ENCODE measurements around the gene SPNS2.

The SPNS2 gene

GRCh38 chr17:4498461-4499397 is at the start of gene SPNS2:
TSS of gene SPNS2 (plus strand) at chr17:4498881. CDS start at chr17:4499048, 167 bp downstream.
- DNase-seq, result peak in 1 of 2 donors; percentile 17

- DNase-seq, result no peak
These were observed 48.9 kb upstream of the SPNS2 start for GRCh38 chr17:4449736-4450135.

GRCh38 chr17:4450710-4451316 is 47.9 kb upstream of the SPNS2 start:
- no peak for DNase-seq

DNA sequence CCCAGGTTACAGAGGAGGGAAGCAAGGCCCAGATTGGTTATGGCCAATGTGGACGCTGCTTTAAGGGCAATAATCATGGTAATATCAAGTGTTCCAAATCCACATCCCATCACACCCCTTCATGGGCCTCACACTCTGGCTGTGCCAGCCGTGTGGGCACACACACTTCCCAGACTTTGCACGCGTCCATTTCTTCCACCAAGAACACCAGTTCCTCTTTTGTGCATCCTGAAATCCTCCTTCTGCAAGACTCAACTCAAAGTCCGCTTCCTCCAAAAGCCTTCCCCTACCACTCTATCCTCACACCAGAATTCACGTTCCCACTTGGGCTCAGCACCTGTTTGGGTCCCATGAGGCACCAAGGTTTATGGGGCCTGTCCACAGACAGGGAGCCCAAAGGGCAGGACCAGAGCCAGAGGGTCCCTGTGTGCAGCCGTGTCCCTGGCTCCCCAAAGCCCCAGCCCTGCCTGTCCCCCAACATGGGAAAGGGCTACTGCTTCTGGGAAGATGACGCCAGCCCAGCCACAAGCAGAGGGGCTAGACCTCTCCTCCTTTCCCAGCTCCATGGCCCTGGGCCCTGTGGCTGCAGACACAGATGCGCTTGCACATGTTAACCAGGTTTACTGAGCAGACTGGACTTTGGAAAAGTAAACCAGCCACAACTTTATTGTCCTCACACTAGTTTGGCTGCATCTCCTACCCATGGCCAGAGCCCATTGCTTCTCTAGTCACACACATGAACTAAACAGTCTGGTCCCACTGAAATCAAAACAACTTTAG is 44.7 kb upstream of the SPNS2 start:
- no peak for DNase-seq

- DNase-seq, result peak in 1 of 2 donors; percentile 9
These were observed 38.0 kb upstream of the SPNS2 start for GRCh38 chr17:4460661-4461060.

- DNase-seq, result no peak
These were observed 34.7 kb upstream of the SPNS2 start for GRCh38 chr17:4463818-4464476.

- DNase-seq, result no peak
These were observed 32.9 kb upstream of the SPNS2 start for GRCh38 chr17:4465786-4466185.

DNA sequence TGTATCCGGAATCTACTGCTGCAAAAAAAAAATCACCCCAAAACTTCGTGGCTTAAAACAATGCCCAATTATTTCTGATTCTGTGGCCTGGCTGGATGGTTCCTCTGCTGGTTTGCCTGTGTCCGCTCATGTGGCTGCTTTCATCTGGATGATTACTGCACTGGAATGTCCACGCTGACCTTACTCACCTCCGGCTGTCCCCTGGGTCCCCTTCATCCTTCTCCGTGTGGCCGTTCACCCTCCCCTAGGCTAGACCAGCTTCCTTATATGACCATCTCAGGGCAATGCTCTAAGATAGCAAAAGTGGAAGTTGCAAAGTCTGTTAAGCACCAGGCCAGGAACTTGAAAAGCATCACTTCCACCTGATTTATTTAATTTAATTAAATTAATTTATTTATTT is 31.4 kb upstream of the SPNS2 start:
- DNase-seq, result no peak

GRCh38 chr17:4469552-4469951 is 29.1 kb upstream of the SPNS2 start:
- DNase-seq, result no peak

DNA sequence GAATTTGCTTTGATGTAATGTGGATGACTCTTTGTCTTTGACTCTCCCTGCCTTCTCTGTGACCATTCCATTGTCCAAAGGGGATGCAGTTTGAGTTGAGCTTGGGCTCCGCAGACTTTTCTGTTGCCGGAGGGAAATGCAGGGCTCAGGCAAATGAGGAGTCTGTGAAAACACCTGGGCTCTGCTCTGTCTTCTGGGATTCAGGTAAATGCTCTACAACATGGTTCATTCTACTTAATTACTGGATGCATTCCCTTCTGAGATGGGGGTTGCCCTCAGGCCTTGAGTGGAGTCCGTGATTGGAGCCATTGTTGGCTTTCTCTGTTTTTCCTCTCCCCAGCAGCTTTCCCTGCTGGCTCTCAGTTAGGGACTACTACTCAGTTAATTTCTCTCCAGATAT is 26.4 kb upstream of the SPNS2 start:
- no peak for DNase-seq

GRCh38 chr17:4474093-4474492 is 24.6 kb upstream of the SPNS2 start:
- no peak for DNase-seq

- DNase-seq, result no peak
These were observed 23.7 kb upstream of the SPNS2 start for GRCh38 chr17:4475001-4475400.

DNA sequence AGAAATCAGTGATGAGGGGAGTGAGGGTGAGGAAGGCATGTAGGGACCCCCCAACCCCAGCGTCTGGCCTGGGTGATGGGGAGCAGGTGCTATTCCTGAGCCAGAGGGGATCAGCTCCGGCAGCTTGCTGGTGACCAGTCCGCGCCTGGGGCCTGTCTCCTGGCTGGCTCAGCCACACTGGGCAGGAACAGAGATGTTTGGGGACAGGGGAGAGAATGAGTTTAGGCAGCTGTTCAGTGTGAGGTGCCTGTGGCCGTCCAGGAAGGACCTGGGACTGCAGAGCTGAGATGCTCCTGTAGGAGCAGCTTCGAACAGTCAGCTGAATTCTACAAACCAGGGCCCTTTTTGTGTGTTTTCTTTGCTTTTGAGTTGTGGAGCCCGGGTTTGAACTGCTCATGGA is 23.2 kb upstream of the SPNS2 start:
- DNase-seq, result no peak

- no peak for DNase-seq
These were observed 22.7 kb upstream of the SPNS2 start for GRCh38 chr17:4476017-4476416.

- no peak for DNase-seq
These were observed 22.1 kb upstream of the SPNS2 start for GRCh38 chr17:4476511-4477070.

- DNase-seq, result no peak
These were observed 21.4 kb upstream of the SPNS2 start for GRCh38 chr17:4477255-4477791.

- no peak for DNase-seq
These were observed 20.3 kb upstream of the SPNS2 start for GRCh38 chr17:4478318-4478830.

- DNase-seq, result no peak
These were observed 19.2 kb upstream of the SPNS2 start for GRCh38 chr17:4479340-4479981.

GRCh38 chr17:4479982-4480751 is 18.5 kb upstream of the SPNS2 start:
- DNase-seq, result no peak

Measured in bone marrow (tissue), 2 donors.